Neuron (in vitro differentiated cells): ENCODE measurements around the gene CMBL.
"Not testable (repeated sequence)": the region's sequence is repeated elsewhere in the genome, so short reads cannot be mapped to it uniquely, and the experiment has no call there.

Experiments
- H2AFZ ChIP-seq: one replicate; pipeline ENCODE4 v1.6.1; 2013; ENCODE audit warnings: low read depth, mild to moderate bottlenecking, inconsistent platforms, low read length, moderate library complexity
- H3K27me3 ChIP-seq: one replicate; pipeline ENCODE4 v1.6.1; 2013; ENCODE audit warnings: low read length; ENCODE audit not compliant: insufficient read depth
- H3K36me3 ChIP-seq: one replicate; pipeline ENCODE4 v1.6.1; 2013; ENCODE audit warnings: low read length; ENCODE audit not compliant: insufficient read depth
- H3K4me1 ChIP-seq: one replicate; pipeline ENCODE4 v1.6.1; 2013; ENCODE audit warnings: low read length; ENCODE audit not compliant: insufficient read depth
- H3K4me3 ChIP-seq: 2 replicates; pipeline ENCODE4 v1.5.1; 2013; ENCODE audit warnings: mild to moderate bottlenecking, low read length, moderate library complexity
- H3K9me3 ChIP-seq: one replicate; pipeline ENCODE4 v1.6.1; 2013; ENCODE audit warnings: low read length

CMBL gene

DNA sequence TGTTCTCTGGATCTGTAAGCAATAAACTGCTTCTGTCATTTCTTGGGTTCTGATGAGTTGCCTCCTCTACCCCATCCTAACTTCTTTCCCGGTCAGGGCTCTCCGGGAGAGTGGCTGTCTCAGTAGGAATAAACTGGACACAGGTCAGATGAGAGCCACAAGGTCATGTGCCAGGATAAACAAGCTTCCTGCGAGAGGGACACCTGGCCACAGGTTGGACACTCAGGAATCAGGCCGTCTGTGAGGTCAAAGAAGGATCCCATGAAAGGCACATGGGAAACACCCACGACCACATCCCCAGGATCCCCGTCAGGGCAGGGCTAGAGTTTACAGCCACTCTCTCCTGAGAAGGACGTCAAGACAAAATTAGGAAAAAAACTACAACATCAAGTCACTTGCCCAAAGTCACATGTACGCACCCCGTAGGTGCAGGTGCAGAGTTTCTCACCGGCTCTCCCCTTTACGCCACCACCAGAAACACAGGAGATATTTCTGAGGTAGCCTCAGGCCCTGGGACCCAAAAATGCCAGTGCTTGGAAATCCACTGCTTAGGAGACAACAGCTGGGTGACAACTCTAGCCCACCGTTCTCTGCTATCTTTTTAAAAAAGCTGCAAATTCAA lies 28.9 kb downstream of the CMBL start:
- Histone ChIP-seq H3K4me1 (peaks cover 2% of the 10 kb centered on the region), H3K9me3 (no peaks in the 10 kb centered on the region), H3K36me3 (no peaks in the 10 kb centered on the region), H3K4me3 (no peak overlapping the region), H2AFZ (no peak overlapping the region), H3K27me3 (no peaks in the 10 kb centered on the region)

- no peaks in the 10 kb centered on the region for H3K27me3 ChIP-seq
- no peaks in the 10 kb centered on the region for H3K36me3 ChIP-seq
- no peak overlapping the region for H2AFZ ChIP-seq
- no peaks in the 10 kb centered on the region for H3K9me3 ChIP-seq
- H3K4me3 ChIP-seq, result no peak overlapping the region
- H3K4me1 ChIP-seq, result no peaks in the 10 kb centered on the region
Measured at GRCh38 chr5:10277773-10278630, 29.7 kb downstream of the CMBL start.

- Histone ChIP-seq H3K4me1 (no peaks in the 10 kb centered on the region), H3K27me3 (no peaks in the 10 kb centered on the region), H3K4me3 (no peak overlapping the region), H3K36me3 (no peaks in the 10 kb centered on the region), H3K9me3 (no peaks in the 10 kb centered on the region), H2AFZ (no peak overlapping the region)
Measured at GRCh38 chr5:10276691-10277090, 31.0 kb downstream of the CMBL start.

DNA sequence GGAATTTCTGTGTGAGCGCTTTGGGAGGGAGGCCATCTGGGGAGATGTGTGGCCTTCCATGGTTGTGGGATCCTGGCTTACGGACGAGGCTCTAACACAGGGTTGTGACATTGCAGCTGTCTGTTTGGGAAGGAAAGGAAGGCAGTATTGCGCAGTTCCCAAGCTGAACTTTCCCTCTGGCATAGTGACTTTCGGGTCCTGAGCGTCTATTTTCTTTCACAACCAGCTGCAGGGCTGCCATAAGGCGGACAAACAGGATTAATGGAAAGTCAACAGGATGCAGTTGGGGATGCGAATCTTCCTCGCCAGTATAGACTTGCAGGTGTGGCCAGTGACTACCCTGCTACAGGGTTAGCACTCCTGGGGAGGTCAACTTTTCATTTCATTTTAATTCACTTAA lies 31.7 kb downstream of the CMBL start:
- H3K27me3 ChIP-seq, result no peaks in the 10 kb centered on the region
- no peaks in the 10 kb centered on the region for H3K36me3 ChIP-seq
- no peak overlapping the region for H2AFZ ChIP-seq
- H3K9me3 ChIP-seq, result no peaks in the 10 kb centered on the region
- no peaks in the 10 kb centered on the region for H3K4me1 ChIP-seq
- no peak overlapping the region for H3K4me3 ChIP-seq

DNA sequence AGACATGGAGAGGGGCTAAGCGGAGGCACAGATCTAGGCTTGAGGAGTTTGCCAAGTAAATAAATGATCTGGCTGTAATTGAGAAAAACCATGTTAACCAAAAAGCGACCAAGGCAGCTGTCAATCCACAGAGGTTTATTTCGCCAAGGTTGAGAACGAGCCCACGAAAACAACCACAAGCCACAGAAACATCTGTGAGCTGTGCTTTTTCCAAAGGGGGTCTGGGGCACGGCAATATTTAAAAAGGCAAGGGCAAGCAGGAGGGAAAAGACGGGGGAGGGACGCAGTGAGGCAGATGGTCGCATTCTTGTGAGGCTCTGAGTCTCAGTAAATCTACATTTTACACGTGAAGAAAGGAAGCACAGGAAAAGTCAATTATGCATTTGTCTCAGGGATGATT lies 32.2 kb downstream of the CMBL start:
- H3K9me3 ChIP-seq, result no peaks in the 10 kb centered on the region
- H3K4me1 ChIP-seq, result no peaks in the 10 kb centered on the region
- H3K4me3 ChIP-seq, result no peak overlapping the region
- H3K27me3 ChIP-seq, result no peaks in the 10 kb centered on the region
- no peaks in the 10 kb centered on the region for H3K36me3 ChIP-seq
- no peak overlapping the region for H2AFZ ChIP-seq

DNA sequence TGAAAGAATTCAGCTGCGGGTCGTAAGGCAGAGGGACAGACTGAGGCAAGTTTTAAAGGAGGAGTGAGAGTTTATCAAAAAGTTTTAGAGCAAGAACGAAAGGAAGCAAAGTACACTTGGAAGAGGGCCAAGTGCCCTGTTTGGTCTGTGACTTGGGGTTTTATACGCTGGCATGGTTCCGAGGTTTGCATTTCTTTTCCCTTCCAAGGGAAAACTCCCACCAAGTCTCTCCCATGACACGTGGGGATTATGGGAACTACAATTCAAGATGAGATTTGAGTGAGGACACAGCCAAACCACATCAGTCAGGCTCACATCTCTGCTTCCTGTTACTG lies 34.9 kb downstream of the CMBL start:
- H3K4me1 ChIP-seq, H2AFZ ChIP-seq, H3K27me3 ChIP-seq, H3K4me3 ChIP-seq, H3K36me3 ChIP-seq, H3K9me3 ChIP-seq: not testable (repeated sequence)

DNA sequence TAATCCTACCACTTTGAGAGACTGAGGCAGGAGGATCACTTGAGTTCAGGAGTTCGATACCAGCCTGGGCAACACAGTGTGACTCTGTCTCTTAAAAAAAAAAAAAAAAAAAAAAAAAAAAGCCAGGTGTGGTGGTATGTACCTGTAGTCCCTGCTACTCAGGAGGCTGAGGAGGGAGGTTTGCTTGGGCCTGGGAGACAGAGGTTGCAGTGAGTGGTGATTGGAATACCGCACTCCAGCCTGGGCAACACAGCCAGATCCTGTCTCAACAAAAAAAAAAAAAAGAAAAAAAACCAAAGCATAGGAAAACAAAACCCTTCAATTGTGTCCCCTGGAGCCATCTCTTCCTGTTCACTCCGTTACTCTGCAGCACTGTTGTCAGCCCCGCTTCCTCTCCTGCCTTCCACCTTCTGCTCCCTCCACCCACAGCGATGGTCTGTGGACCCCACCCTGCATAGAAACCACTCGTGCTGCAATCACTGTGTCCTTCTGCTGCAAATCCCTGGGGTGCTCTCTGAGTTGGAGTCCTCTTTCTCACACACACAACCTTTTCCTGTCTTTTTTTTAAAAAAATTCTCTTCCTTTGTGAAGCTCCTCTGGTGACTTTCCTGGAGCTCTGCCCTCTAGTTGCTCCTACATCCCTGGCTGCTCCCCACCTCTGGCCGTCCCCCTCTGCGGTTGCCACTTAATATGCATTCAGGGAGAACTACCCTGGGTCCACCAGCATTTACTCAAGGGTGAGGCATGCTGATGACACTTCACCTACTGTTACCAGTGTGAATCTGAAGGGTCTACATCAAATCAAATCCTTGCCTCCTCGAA lies 35.4 kb downstream of the CMBL start:
- no peaks in the 10 kb centered on the region for H3K4me1 ChIP-seq
- no peak overlapping the region for H3K4me3 ChIP-seq
- no peak overlapping the region for H2AFZ ChIP-seq
- no peaks in the 10 kb centered on the region for H3K36me3 ChIP-seq
- H3K27me3 ChIP-seq, result no peaks in the 10 kb centered on the region
- H3K9me3 ChIP-seq, result no peaks in the 10 kb centered on the region

GRCh38 chr5:10268100-10268499 lies 39.6 kb downstream of the CMBL start:
- Histone ChIP-seq H3K9me3 (no peaks in the 10 kb centered on the region), H3K36me3 (peaks cover 32% of the 10 kb centered on the region), H2AFZ (no peak overlapping the region), H3K4me1 (no peaks in the 10 kb centered on the region), H3K27me3 (no peaks in the 10 kb centered on the region), H3K4me3 (no peak overlapping the region)

DNA sequence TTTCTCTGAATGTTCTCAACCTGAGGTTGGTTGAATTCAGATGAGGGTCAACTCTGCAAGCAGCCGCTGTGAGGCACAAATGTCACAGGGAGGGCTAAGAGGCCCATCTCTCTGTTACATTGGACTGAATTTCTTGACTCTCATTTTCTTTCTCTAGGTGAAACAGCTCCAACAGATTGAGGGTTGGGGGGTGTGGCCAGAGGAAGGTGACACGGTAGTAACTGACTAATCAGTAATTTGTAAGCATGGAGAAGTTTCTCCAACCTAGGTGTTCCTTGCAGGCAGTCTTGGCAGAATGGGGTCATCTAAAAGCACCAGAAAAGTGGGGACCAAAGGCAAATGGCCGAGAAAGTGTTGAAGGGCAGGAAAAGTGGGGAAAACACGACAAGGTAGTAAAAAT lies 40.9 kb downstream of the CMBL start:
- Histone ChIP-seq H3K4me3 (no peak overlapping the region), H3K9me3 (no peaks in the 10 kb centered on the region), H2AFZ (no peak overlapping the region), H3K36me3 (peaks cover 44% of the 10 kb centered on the region), H3K27me3 (no peaks in the 10 kb centered on the region), H3K4me1 (no peaks in the 10 kb centered on the region)

GRCh38 chr5:10266137-10266536 lies 41.6 kb downstream of the CMBL start:
- Histone ChIP-seq H3K4me3 (no peak overlapping the region), H3K27me3 (no peaks in the 10 kb centered on the region), H3K4me1 (no peaks in the 10 kb centered on the region), H2AFZ (no peak overlapping the region), H3K36me3 (peaks cover 51% of the 10 kb centered on the region), H3K9me3 (no peaks in the 10 kb centered on the region)

DNA sequence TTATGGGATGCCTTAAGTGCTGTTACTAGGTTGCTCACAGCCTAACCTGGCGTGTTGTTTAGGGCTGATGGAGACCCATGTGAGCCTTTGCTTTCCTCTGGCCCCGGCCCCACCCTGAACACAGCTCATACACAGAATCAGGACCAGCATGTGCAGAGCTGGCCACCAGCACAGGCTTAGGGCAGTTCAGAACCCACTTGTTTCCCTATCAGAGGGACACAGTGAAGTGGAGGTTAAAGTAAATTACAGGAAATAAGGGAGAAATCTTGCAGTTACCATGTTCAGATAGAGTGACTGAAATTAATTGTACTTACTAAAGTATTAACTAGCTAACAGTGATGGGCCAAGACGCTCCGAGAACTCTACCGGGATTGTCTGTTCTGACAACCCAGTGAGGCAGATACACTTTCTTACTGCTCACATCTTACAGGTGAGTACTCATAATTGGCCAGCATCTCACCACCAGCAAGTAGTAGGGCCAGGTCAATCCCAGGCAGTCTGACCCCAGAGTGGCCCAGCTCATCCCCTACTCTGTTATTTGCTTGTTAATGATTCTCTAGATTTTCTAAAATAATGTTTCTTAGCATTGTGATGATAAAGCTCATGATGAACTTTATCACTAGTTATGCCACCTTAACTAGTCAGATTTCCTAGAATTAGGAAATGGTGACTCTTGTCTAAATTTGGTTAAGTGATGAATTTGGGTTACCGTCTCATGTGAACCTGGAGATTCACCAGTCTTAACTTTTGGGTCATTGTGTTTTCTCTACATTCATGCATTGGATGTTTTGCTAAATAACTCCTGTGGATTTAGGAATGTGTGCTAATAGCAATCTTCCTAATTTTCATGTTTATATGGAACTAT lies 42.2 kb downstream of the CMBL start:
- Histone ChIP-seq H2AFZ (no peak overlapping the region), H3K4me1 (no peaks in the 10 kb centered on the region), H3K9me3 (no peaks in the 10 kb centered on the region), H3K4me3 (no peak overlapping the region), H3K27me3 (no peaks in the 10 kb centered on the region), H3K36me3 (peaks cover 58% of the 10 kb centered on the region)

GRCh38 chr5:10264604-10265003 lies 43.1 kb downstream of the CMBL start:
- no peaks in the 10 kb centered on the region for H3K9me3 ChIP-seq
- H2AFZ ChIP-seq, result no peak overlapping the region
- H3K4me1 ChIP-seq, result no peaks in the 10 kb centered on the region
- H3K36me3 ChIP-seq, result peaks cover 67% of the 10 kb centered on the region
- no peaks in the 10 kb centered on the region for H3K27me3 ChIP-seq
- no peak overlapping the region for H3K4me3 ChIP-seq
